Measurements from ENCODE around the gene NRN1L.

Gene NRN1L

GRCh38 chr16:67930191-67930590 is 45.5 kb downstream of the NRN1L start:
- peaks cover 3% of the 10 kb centered on the region; the same call in 1 of the 2 replicates for H3K79me2 ChIP-seq (ENCODE audit: insufficient read depth, low read length)
- H3K9me2 ChIP-seq (replicated peaks; ENCODE audit: low read depth, low read length), result no peaks in the 10 kb centered on the region
- H3K36me3 ChIP-seq (ENCODE audit: insufficient read depth, low read length), result peaks cover 13% of the 10 kb centered on the region; the same call in 1 of the 2 replicates
- no peaks in the 10 kb centered on the region for H3F3A ChIP-seq (ENCODE audit: low read depth)
- H3K27me3 ChIP-seq (ENCODE audit: insufficient read depth, low read length, poor library complexity, severe bottlenecking), result no peaks in the 10 kb centered on the region
- peaks cover 6% of the 10 kb centered on the region for H3K4me1 ChIP-seq (ENCODE audit: insufficient read depth, low read length, poor library complexity, severe bottlenecking)
- no peak overlapping the region for H3K4me3 ChIP-seq (ENCODE audit: low read length, poor library complexity, severe bottlenecking)
- no peak for TF ChIP-seq CTCF (conservative IDR thresholded peaks at IDR 0.05; ENCODE audit: low read length)
- no peak for TF ChIP-seq EZH2phosphoT487 (IDR thresholded peaks at IDR 0.05; ENCODE audit: borderline replicate concordance)
- H4K20me1 ChIP-seq (ENCODE audit: insufficient read depth, low read length, poor library complexity, severe bottlenecking), result peaks cover 4% of the 10 kb centered on the region
- H3K9me3 ChIP-seq (ENCODE audit: insufficient read depth, low read depth, low read length), result no peaks in the 10 kb centered on the region
- no peak overlapping the region for H3K9ac ChIP-seq (ENCODE audit: low read depth, low read length, poor library complexity, severe bottlenecking)
- H3K4me2 ChIP-seq (ENCODE audit: low read depth, low read length, poor library complexity, severe bottlenecking), result no peak overlapping the region
- H2AFZ ChIP-seq (ENCODE audit: low read length), result no peak overlapping the region

- H3K9ac ChIP-seq (ENCODE audit: low read depth, low read length, poor library complexity, severe bottlenecking), result no peak overlapping the region
- H3K4me3 ChIP-seq (ENCODE audit: low read length, poor library complexity, severe bottlenecking), result no peak overlapping the region
- peaks cover 7% of the 10 kb centered on the region for H4K20me1 ChIP-seq (ENCODE audit: insufficient read depth, low read length, poor library complexity, severe bottlenecking)
- H3K36me3 ChIP-seq (ENCODE audit: insufficient read depth, low read length), result peaks cover 13% of the 10 kb centered on the region; the same call in 1 of the 2 replicates
- no peaks in the 10 kb centered on the region for H3K9me3 ChIP-seq (ENCODE audit: insufficient read depth, low read depth, low read length)
- no peaks in the 10 kb centered on the region for H3K9me2 ChIP-seq (replicated peaks; ENCODE audit: low read depth, low read length)
- peaks cover 6% of the 10 kb centered on the region; the same call in 1 of the 2 replicates for H3K79me2 ChIP-seq (ENCODE audit: insufficient read depth, low read length)
- no peak for TF ChIP-seq CTCF (conservative IDR thresholded peaks at IDR 0.05; ENCODE audit: low read length)
- no peak for TF ChIP-seq EZH2phosphoT487 (IDR thresholded peaks at IDR 0.05; ENCODE audit: borderline replicate concordance)
- no peak overlapping the region for H3K4me2 ChIP-seq (ENCODE audit: low read depth, low read length, poor library complexity, severe bottlenecking)
- H3K27me3 ChIP-seq (ENCODE audit: insufficient read depth, low read length, poor library complexity, severe bottlenecking), result no peaks in the 10 kb centered on the region
- H3K4me1 ChIP-seq (ENCODE audit: insufficient read depth, low read length, poor library complexity, severe bottlenecking), result peaks cover 8% of the 10 kb centered on the region
- H3F3A ChIP-seq (ENCODE audit: low read depth), result no peaks in the 10 kb centered on the region
- H2AFZ ChIP-seq (ENCODE audit: low read length), result no peak overlapping the region
Measured at GRCh38 chr16:67930678-67931211, 46.1 kb downstream of the NRN1L start.

- Histone ChIP-seq H3K4me3 (ENCODE audit: low read length, poor library complexity, severe bottlenecking) (no peak within 1 kb of the TSS), H3F3A (ENCODE audit: low read depth) (no peaks in the 10 kb centered on the region), H3K36me3 (ENCODE audit: insufficient read depth, low read length) (peaks cover 13% of the 10 kb centered on the region; the same call in 1 of the 2 replicates), H4K20me1 (ENCODE audit: insufficient read depth, low read length, poor library complexity, severe bottlenecking) (peaks cover 7% of the 10 kb centered on the region), H3K9me3 (ENCODE audit: insufficient read depth, low read depth, low read length) (no peaks in the 10 kb centered on the region), H3K4me2 (ENCODE audit: low read depth, low read length, poor library complexity, severe bottlenecking) (no peak within 1 kb of the TSS), H3K9ac (ENCODE audit: low read depth, low read length, poor library complexity, severe bottlenecking) (no peak within 1 kb of the TSS), H2AFZ (ENCODE audit: low read length) (no peak within 1 kb of the TSS), H3K27me3 (ENCODE audit: insufficient read depth, low read length, poor library complexity, severe bottlenecking) (no peaks in the 10 kb centered on the region), H3K4me1 (ENCODE audit: insufficient read depth, low read length, poor library complexity, severe bottlenecking) (peaks cover 5% of the 10 kb centered on the region), H3K9me2 (replicated peaks; ENCODE audit: low read depth, low read length) (no peaks in the 10 kb centered on the region), H3K79me2 (ENCODE audit: insufficient read depth, low read length) (peaks cover 17% of the 10 kb centered on the region; the same call in 1 of the 2 replicates)
- TF ChIP-seq EZH2phosphoT487 (IDR thresholded peaks at IDR 0.05; ENCODE audit: borderline replicate concordance), result no peak
- no peak for TF ChIP-seq CTCF (conservative IDR thresholded peaks at IDR 0.05; ENCODE audit: low read length)
Measured at GRCh38 chr16:67931712-67932461, 47.2 kb downstream of the NRN1L start, which contains the start of gene CTRL. Gene CTRL, minus strand, starts transcription at chr16:67931862. Its CDS starts 10 bp downstream, at chr16:67931852.

All from Loucy (cell line).